Stimulated activated CD4-positive, alpha-beta T cell treated with anti-CD3 and anti-CD28 coated beads, Interleukin-4, amount 100 ng/mL, for 48 hours (primary cell): Measurements from ENCODE around the gene SDHA.
"Not testable (repeated sequence)": the region's sequence is repeated elsewhere in the genome, so short reads cannot be mapped to it uniquely, and the experiment has no call there.

Experiments
- DNase-seq, 2 donors: peaks; one replicate each; pipeline ENCODE4 v3.0.0-alpha.2; 2020; ENCODE audit warnings: low read depth in 2 of 2

SDHA gene

GRCh38 chr5:298737-299125 is 80.6 kb downstream of the SDHA start:
- no peak for DNase-seq

GRCh38 chr5:299921-300320 is 81.8 kb downstream of the SDHA start:
- DNase-seq, result not testable (repeated sequence)

- DNase-seq, result not testable (repeated sequence)
Observed at GRCh38 chr5:300691-301435, 82.7 kb downstream of the SDHA start.

- DNase-seq, result not testable (repeated sequence)
Observed at GRCh38 chr5:302416-302815, 84.3 kb downstream of the SDHA start.

- no peak for DNase-seq
Observed at GRCh38 chr5:302966-303365, 84.8 kb downstream of the SDHA start.

GRCh38 chr5:303741-304140 is 85.6 kb downstream of the SDHA start:
- not testable (repeated sequence) for DNase-seq

GRCh38 chr5:305050-305449 is 86.9 kb downstream of the SDHA start:
- DNase-seq, result no peak

GRCh38 chr5:305459-305858 is 87.3 kb downstream of the SDHA start:
- DNase-seq, result no peak

GRCh38 chr5:306011-306805 is 88.1 kb downstream of the SDHA start:
- DNase-seq, result no peak
